Suppressor macrophage treated with lipopolysaccharide for 1 hour (primary cell): ENCODE data around the gene CCDC43.
A peak's percentile ranks its signal among the peaks of the same experiment; 100 is the strongest.
"Not testable (repeated sequence)": the region's sequence is repeated elsewhere in the genome, so short reads cannot be mapped to it uniquely, and the experiment has no call there.

Experiments used
- DNase-seq, 3 donors: peaks; one replicate each; pipeline ENCODE4 v3.0.0-alpha.2; 2020 to 2022

Gene CCDC43

DNA sequence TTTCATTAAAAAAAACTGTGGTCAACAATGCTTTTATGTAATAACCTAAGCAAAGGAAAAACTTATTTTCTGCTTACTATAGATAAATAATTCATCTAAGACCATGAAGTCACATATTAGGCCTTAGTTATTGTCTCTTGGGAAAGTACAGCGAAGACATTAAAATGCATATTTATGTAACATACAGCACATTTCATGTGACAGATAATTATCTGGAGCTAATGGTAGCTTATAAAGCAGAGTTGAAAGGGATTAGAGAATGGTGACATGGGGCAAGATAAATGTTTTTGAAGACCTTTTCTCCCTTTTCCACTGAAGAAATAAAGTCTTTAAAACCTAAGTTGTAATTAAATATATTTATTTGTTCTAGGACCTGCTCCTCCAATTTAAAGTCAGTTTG, 23.6 kb downstream of the CCDC43 start:
- DNase-seq = no peak

DNA sequence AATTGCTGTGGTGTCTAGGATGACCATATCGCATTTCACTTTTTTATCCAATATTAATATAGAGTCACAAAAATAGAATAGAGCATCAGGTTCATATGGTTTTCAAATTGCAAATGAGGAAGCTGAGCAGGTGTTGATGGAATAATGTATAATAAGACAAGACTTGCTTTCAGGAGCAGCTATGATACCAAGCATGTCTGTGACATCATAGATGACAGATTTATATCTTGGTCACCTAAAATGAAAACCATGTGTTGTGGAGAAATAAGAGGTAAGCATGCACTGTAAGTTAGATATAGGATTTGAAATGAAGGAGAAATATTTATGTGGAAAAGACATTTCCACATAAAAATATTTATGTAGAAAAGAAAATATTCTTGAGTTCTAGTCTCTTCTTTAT, 24.7 kb downstream of the CCDC43 start:
- DNase-seq = no peak

DNA sequence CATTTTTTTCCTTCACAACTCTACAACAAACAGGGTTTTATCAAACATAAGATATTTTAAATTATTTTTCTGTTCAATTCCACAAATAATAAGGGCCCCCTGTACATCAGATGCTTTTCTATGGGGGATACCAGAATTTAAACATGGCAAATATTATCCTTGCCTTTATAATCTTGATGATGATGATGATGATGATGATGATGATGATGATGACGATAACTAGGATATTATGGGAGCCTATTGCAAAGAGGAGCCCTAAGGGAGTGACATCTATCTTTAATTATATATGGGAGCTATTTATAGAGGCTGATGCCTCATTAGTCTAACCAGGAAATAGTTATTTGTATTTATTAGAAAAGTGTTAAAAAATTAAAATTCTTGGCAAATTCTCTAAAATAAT, 26.5 kb downstream of the CCDC43 start:
- no peak for DNase-seq

DNA sequence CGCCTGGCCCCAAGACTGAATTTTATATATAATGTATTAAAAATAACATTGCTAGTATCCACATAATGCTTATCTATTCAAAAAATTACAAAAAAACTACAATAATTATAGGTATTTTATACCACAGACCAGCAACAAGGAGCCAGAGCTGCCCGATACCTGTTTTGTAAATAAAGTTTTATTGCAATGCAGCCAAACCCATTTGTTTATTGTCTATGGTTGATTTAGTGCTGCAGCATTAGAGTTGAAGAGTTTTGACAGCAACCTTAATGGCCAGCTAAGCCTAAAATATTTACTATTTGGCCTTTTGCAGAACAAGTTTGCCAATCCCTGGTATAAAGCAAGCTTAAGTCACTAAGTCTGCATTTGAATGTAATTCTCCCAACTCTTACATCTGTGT, 27.7 kb downstream of the CCDC43 start:
- DNase-seq = no peak

DNA sequence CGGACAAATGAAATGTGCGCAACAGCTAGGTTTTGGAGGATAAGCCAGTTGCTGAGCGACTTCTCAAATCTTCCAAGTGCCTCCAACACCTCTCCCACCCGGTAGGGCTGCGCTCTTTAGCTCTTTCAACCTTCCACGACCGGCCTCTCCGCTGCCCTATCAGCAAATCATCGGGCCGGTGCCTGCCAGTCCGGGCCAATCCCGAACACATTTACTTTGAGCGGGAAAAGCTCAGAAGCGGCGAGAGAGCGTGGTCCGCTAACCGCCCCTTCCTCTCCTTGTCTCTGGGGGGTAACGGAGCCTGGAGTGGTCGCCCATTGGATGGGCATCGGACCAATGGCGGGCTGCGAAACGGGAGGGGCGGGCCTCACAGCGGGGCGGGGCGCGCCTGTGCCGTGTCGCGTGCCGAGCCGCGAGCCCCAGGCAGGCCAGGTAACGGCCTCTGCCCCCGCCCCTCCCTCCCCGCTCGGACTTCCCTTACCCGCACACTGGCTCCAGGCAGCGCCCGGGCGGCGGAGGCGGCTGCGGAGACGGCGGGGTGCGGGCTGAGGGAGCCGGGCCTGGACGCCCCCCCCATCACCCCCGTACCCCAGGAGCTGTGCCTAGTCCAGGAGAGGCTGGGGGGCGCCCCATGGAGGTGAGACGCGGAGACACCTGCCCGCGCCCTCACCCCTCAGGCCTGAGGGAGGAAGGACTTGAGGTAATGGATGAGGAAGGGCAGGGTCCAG, 33.4 kb downstream of the CCDC43 start, which contains the start of gene MEIOC:
MEIOC (plus strand) TSS at position 486 of the 728 bp plus-strand sequence; CDS start at position 632, 146 bp downstream.
- peak; percentile 33 to 49 (median 46) for DNase-seq

DNA sequence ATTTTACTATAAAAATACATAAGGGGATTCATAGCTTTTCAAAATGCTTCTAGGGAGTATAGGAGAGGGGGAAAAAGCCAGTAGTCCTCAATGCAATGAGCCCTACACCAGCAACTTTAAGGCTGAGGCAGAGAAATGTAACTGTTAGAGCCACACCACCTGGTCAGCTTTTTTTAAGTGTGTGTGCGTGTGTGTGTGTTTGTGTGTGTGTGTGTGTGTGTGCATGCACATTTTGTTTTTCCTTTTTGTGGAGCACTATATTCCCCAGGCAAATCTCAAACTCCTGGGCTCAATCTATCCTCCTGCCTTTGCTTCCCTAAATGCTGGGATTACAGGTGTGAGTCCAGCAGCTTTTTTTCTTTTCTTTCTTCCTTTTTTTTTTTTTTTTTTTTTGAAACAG, 35.6 kb downstream of the CCDC43 start:
- no peak for DNase-seq

DNA sequence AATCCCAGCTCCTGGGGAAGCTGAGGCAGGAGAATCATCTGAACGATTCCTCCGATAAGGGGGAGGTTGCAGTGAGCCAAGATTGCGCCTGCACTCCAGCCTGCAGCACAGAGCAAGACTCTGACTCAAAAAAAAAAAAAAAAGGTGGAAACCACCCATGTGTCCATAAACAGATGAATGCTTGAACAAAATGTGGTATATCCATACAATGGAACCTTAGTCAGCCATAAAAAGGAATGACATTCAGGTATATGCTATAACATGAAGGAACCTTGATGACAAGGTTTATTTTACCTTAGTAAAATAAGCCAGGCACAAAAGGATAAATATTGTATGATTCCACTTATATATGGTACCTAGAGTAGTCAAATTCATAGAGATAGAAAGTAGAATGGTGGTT, 36.2 kb downstream of the CCDC43 start:
- DNase-seq = no peak

DNA sequence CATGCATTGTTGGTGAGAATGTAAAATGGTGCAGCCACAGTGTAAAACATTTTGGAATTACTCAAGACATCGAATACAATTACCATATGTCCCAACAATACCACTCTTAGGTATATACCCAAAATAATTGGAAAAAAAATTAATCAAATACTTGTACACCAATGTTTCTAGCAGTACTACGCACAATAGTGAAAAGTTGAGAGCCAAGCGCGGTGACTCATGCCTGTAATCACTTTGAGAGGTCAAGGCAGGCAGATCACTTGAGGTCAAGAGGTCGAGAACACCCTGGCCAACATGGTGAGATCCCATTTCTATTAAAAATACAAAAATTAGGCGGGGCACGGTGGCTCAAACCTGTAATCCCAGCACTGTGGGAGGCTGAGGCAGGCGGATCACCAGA, 36.8 kb downstream of the CCDC43 start:
- DNase-seq = no peak

DNA sequence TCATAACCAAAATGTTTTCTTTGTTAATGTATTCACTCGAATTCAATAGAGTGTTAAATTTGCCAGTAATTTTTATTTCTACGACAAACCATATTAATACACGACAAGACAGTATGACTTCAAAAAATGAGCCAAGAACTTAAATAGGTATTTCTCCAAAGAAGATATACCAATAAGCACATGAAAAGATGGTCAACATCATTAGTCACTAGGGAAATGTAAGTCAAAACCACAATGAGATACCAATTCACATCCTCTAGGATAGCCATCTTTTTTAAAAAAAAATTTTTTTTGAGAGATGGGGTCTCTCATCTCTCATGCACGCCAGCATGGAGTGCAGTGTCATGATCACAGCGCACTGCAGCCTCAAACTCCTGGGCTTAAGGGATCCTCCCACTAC, 38.3 kb downstream of the CCDC43 start:
- DNase-seq = no peak

DNA sequence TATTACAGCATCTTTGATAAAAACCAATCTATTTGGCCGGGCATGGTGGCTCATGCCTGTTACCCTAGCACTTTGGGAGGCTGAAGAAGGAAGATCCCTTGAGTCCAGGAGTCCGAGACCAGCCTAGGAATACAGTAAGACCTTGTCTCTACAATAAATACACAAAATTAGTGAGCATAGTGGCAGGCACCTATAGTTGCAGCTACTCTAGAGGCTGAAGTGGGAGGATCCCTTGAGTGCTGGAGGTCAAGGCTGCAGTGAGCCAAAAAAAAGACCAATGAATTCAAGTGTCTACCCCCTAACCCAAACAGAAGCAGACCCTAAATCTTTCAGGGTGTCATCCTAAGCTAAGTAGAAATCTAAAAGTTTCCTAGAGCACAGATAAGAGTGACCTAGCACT, 40.6 kb downstream of the CCDC43 start:
- DNase-seq = no peak

DNA sequence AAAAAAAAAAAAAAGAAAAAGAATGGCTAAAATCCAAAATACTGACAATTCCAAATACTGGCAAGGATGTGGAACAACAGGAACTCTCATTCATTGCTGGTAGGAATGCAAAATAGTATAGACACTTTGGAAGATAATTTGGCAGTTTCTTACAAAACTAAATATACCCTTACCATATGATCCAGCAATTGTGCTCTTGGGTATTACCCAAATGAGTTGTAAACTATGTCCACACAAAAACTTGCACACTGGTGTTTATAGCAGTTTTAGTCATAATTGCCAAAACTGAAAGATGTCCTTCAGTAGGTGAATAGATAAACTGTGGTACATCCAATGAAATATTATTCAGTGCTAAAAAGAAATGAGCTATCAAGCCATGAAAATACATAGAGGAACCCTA, 41.8 kb downstream of the CCDC43 start:
- no peak for DNase-seq

DNA sequence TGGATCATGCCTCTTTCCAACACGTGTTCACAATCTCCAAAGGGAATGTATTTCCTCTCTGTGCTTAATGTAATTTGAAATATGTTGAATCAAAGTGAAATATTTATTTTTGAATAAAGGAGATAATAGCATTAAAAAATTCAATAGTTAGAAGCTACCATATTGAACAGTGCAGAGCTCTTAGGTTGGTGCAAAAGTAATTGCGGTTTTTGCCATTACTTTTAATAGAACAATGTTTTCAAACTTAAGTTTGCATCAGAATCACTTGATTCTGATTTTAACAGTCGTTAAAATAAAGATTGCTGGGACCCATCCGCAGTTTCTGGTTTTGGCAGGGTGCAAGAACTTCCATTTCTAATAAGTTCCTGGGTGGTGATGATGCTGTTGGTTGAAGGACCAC, 43.3 kb downstream of the CCDC43 start:
- no peak for DNase-seq

DNA sequence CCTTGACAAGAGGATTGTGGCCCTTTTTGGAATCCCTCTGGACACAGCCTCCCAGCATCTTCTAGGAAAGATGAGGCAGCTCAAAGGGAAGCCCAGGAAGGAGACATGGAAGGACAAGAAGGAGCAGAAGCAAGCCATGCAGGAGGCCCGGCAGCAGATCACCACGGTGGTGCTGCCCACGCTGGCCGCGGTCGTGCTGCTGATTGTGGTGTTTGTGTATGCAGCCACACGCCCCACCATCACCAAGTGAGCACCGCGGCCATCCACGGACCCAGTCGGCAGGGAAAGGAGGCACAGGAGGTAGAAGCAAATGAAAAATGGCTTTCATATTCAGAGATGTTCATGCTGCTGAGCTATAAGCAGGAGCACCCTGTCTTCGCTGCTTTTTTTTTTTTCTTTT, 44.2 kb downstream of the CCDC43 start:
- DNase-seq = no peak

DNA sequence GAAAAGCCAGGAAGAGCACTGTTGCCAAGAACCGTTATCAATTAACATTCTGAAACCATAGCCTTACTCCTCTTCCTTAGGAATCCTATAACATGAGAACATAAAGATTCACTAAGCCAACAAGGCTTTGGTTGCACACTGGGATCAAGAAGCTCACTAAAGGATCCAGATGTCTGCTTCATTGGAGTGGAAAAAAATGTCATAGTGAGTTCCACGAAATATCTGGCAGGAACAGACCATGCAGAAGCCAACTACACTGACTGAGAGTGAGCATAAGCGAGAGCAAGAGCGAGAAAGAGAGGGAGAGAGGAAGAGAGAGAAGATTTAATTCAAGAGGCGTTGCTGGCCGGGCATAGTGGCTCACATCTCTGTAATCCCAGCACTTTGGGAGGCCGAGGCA, 46.7 kb downstream of the CCDC43 start:
- no peak for DNase-seq

DNA sequence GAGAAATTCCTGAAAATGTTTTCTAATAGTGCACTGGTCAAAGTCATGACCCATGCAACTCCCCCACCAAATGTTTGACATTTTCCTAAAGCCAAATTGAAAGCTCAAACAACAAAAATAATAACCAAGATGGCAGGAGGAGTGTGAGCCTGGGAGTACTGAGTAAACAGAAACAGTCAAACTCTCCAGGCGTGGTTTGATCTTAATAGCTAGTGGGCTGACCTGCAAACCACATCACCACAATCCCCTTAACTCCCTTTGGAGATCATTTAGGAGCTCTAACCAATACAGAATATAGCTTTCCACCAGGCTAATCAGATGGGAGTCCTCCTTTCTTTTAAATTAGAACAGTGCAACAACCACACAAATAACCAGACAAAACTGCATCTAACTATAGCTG, 52.5 kb downstream of the CCDC43 start:
- no peak for DNase-seq

DNA sequence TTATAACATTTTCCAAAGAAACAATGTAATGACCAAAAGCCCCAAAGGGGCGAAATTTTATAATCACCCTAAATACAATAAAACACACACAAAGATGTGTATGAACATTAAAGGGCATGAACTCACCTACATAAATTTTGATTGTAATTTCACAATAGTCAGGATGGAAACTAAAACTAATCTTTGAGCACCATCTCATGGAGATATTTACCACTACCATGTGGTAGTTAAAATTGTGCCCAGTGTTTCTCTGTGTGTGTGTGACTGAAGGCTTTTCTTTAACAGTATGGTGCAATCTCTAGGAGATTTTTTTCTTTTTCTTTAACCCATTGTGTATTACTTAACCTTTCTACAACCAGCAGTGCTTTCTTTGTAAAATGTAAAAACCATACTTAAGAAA, 53.0 kb downstream of the CCDC43 start:
- peak; percentile 36 to 64 (median 60) for DNase-seq

DNA sequence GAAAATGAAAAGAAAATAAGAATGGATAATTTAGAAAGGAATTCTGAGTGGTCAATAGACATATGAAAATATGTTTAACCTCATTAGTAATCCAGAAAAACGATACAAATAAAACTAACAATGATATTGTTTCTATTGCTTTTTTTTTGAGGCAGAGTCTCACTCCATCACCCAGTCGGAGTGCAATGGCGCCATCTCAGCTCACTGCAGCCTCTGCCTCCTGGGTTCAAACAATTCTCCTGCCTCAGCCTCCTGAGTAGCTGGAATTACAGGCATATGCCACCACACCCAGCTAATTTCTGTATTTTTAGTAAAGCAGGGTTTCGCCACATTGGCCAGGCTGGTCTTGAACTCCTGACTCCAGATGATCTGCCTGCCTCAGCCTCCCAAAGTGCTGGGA, 55.2 kb downstream of the CCDC43 start:
- not testable (repeated sequence) for DNase-seq

DNA sequence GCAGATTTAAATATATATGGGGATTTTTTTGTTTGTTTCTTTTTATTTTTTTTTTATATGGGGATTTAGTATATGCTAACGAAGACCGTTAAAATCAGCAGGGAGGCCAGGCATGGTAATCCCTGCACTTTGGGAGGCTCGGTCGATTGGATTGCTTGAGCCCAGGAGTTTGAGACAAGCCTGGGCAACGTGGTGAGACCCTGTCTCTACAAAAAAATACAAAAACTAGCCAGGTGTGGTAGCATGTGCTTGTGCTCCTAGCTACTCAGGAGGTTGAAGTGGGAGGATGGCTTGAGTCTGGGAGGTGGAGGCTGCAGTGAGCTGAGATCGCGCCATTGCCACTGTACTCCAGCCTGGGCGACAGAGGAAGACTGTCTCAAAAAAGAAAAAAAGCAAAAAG, 55.6 kb downstream of the CCDC43 start:
- no peak for DNase-seq

DNA sequence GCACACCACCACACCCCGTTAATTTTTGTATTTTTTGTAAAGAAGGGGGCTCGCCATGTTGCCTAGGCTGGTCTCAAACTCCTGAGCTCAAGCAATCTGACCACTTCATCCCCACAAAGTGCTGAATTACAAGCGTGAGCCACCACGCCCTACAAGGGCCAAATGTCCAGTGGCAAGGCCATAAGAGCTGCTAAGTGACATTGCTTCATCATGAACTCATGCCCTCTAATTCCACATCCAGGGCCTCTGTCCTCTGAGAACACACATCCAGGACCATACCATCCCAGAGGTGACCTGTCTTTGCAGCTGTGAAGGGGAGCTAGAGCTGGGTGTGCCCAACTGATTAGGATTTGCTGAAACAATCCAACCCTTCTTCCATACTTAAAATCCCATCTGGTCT, 58.9 kb downstream of the CCDC43 start:
- no peak for DNase-seq

DNA sequence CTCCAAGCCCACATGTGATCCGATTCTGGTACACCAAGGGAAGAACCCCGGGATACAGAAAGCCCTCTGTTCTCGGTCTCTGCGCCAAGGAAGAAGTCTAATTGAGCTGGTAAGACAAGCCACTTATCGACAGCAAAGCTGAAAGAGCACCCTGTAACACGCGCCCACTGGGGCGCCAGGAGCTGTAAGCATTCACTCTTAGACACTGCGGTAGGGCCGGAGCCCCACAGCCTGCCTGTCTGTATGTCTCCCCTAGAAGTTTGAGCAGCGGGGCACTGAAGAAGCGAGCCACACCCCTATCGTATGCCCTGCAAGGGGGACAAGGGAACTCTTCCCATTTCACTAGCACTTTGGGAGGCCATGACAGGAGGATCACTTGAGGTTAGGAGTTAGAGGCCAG, 60.3 kb downstream of the CCDC43 start:
- DNase-seq = no peak

DNA sequence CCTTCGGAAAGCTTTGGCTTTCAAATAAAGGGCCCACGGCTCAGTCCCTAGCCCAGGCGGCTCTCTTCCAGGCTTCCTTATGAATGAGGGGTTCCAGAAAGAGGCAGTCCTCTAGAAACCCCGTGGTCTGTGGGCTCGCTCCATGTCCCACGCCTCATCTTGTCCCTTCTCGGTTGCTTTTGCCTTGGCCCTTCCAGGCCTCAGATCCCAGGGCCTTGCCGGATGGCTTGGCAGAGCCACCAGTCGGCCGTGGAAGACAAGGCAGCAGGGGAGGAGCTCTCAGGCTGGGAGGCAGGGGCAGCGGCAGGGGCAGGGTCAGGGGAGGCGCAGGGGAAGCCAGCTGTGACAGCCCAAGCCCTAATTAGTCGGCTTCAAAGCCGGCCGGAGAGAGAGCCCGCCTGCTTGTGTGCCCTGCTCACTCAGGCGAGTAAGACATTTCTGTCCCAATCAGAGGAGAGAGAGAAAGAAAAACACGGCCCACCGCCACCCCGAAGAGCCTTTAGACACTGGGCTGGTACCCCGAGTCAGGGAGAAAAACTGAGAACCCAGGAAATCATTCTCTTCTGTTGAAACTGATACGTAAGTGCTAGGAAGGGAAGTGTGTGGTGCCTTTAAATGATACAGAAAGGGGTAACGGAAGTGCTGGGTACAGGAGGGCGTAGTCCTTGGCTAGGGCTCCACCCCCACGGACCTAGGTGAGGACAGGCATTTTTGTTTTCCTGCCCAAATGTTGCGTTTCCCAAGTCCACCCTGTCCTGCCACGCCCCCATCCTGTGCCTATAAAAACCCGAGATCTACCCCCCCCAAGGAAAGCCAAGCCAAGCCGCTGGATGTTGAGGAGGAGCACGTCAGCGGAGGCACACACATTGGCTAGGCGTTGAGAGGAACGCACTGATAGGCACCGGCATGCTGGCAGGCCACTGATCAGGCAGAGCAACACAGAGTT, 61.1 kb downstream of the CCDC43 start:
- DNase-seq = peak; percentile 20 to 55 (median 37)

DNA sequence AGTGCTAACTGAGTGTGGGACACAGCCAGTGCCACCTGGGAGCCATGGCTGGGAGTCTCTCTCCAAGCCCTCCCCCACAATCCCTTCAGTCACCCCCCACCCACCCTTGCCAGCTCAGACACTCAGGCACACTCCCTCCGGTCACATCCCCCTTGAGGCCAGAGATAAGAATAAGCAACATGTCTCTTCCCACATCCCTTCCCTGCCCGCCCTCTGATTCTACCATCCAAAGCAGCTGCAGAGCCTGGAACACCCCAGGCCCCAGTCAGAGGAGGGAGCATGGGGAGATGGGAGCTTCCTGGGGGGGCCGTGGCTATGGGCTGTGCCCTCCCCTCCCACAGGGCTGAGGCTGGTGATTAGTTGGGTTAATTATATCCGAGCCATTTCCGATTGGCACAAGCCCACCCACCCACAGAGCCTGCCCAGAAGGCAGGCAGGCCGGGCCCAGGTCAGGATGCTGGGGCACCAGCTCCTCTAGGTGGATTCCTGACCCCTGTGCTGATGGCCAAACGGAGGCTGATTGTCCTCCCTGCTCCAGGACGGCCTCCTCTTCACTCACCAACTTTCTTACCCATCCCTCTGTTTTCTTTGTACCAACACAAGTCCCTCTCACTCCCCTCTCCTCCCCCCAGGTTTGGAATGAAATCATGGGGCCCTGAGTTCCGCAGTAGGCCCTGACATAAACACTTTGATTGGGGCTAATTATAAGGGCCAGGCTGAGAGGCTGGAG, 61.9 kb downstream of the CCDC43 start:
- DNase-seq = no peak
